Stimulated activated CD8-positive, alpha-beta memory T cell treated with anti-CD3 and anti-CD28 coated beads, Interleukin-12 subunit alpha, Interleukin-12 subunit beta, amount 100 ng/mL, for 1 hour (primary cell): ENCODE data around the gene EIF4G1.
"Not testable (repeated sequence)": the region's sequence is repeated elsewhere in the genome, so short reads cannot be mapped to it uniquely, and the experiment has no call there.

Experiments
- DNase-seq: peaks from one replicate; pipeline ENCODE4 v3.0.0-alpha.2; 2020; ENCODE audit warnings: low read depth

Gene EIF4G1

DNA sequence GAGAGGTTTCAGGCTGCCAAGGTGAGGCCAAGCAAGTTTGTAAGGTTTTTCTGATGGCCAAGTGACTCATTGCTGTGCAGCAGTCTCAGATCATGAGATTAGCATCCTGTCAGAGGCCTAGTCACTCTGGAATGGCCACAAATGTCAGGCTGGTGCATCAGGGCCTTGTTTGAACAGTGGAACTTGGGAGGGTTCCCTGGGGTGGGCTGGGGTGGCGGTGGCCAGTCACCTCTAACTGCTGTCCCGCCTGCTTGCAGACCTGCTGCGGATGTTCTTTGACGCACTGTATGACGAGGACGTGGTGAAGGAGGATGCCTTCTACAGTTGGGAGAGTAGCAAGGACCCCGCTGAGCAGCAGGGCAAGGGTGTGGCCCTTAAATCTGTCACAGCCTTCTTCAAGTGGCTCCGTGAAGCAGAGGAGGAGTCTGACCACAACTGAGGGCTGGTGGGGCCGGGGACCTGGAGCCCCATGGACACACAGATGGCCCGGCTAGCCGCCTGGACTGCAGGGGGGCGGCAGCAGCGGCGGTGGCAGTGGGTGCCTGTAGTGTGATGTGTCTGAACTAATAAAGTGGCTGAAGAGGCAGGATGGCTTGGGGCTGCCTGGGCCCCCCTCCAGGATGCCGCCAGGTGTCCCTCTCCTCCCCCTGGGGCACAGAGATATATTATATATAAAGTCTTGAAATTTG is 20.2 kb downstream of the EIF4G1 start:
- DNase-seq: peak; percentile 27

DNA sequence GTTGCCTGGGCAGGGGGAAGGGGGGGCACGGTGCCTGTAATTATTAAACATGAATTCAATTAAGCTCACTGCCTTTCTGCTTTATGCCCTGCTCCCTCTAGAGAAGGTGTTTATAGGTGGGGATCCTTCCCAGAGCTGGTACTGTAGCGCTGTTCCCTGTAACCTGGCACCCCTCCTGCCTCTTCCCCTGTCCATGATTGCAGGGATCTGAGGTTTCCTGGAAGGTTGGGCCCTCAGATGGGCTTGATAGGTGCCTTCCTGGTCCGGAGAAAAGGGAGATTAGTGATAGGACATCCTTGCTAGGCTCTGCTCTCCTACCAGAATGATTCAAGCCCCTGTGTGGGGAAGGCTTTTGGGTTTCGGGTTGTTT is 20.9 kb downstream of the EIF4G1 start:
- no peak for DNase-seq

DNA sequence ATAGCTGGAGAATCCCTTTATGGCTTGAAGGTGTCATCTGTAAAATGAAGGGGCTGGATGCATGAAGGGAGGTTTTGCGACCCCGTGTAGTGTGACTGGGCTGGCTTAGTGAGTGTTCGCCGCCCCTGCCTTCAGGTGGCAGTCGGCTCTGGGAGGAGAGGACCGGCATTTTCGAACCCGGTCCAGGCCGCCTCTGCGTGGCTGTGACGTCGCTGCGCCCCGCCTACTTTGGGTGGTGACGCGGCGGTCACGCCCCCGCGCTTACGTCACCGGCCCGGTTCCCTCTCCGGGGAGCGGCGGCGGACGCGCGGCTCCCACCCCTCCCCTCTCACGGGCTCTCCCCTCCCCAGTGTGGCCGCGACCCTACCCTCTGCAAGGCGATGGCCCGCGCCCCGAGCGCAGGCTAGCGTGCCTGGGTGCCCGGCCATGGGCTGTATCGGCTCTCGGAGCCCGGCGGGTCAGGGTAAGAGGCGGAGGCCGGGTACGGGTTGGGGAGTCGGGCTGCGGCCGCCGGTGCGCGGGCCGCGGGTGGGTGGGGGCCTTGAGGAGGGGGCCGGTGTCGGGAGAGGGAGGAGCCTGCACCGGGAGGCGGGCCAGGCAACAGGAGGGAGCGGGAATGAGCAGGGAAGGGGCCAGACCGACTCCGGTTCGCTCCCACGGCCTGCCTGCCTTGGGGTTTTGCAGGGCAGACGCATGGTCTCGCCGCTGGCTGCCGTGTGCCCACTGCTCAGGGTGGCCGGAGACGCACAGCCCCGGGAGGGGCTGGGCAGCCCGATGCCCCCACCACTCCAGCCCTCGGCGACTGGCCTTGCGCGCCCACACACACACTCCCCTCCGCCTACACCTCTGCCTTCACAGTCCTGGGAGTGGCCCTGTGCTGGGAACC is 21.5 kb downstream of the EIF4G1 start:
- DNase-seq: peak; percentile 77

DNA sequence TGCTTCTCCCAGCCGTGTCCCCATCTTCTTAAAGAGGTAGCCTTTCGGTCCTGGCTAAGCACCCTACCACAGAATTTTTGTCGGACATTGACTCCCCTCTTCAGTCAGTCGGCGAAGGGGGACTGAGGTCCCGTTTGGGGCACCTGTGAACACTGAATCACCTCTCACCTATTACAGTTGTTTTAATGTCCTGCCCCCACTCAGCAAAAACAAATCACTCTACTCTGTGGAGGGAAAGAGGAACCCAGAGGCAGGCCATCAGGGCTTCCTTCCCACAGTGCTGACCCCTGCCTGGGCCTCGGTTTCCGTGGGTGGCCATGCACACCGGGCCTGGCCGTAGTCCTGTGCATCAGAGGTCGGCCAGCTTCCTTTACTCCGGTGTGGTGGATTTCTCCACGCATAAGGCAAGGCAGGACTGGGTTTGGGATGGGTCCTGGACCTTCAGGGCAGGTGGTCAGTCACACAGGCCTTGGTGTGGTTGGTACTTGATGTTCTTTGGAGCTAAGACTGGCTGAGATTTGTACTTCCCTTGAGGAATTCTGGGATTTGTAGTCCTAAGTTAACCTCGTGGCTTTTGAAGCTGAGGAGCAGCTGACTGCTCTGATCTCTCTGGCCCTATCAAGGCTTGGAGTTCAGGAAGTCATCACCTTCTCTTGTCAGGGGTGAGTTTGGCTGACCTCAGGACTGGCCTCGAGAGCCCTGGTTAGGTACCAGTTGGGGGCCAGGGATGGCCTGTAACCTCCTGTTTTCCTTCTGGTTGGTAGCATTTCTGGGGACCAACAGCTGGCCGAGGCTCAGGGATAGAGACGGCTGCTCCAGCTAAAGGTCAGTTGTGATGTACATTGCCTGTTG is 22.4 kb downstream of the EIF4G1 start:
- no peak for DNase-seq

DNA sequence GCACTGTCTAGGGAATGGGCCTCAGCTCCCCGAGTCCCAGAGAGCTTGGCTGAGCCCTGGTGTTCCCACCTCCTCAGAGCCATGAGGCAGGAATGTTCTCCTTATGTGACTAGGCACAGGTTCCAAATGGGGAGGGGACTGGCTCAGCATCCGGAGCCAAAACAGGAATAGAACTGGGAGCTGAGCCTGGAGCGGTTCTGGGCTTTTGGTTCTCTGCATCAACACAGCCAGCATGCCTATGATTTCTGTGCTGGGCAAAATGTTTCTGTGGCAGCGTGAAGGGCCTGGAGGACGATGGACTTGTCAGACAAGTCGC is 23.0 kb downstream of the EIF4G1 start, which contains the start of gene FAM131A:
Gene FAM131A, plus strand, starts transcription at position 202 of the 316 bp plus-strand sequence. Its CDS starts 31 bp downstream, at position 233.
- no peak for DNase-seq

DNA sequence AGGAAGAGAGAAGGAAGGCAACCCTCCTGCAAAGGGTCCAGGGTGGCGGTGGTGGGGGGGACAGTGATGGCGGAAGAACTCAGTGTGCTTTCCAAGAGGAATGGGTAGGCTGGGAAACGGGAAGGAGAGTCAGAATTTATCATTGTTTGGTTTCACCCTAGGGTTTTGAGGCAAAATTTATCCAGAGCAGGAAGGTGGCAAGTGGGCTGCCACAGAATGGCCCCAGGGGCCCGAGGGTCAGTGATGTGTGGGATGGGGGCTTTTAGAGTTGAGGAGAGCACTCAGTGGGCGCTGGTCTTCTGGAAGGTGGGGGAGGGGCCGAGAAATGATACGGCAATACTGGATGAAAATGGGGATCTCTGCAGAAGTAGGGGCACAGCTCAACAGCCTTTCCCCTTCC is 23.6 kb downstream of the EIF4G1 start:
- no peak for DNase-seq

DNA sequence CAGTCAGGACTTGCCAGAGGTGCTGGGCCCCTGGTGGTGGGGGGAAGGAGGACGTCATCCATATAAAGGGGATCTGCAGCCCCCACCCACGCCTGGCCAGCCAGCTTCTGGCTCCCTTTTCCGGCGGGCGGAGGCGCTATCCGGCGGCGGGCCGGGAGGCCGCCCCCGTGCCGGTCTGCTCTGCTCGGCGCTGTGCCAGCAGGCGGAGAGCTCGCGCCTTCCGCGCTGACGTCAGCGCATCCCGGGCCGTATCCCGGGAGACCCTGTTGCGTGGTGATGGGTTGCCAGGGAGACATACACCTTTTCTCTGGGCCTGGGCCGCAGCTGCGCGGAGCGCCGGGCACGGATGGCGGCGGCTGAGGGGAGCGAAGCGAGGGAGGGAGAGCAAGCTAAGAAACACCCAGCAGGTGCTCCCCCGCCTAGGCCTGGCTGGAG is 24.1 kb downstream of the EIF4G1 start:
- no peak for DNase-seq

DNA sequence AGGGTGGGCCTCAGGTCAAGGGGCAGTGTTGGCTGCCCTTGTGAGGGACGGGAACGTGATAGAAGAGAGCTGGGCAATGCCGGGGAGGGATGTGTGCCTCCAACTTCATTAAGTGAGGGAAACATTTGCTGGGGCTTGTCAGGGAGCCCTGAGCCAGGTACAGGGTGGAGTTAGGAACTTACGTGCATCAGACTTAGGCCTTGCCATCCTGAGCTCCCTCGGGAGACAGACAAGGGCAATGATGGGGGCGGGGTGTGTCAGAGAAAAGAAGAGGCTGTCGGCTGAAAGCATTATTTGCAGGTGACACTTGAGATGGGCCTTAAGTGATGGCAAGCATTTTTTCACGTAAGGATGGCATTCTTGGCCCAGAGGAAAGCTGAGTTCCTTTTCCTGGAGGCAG is 24.6 kb downstream of the EIF4G1 start:
- DNase-seq: no peak

DNA sequence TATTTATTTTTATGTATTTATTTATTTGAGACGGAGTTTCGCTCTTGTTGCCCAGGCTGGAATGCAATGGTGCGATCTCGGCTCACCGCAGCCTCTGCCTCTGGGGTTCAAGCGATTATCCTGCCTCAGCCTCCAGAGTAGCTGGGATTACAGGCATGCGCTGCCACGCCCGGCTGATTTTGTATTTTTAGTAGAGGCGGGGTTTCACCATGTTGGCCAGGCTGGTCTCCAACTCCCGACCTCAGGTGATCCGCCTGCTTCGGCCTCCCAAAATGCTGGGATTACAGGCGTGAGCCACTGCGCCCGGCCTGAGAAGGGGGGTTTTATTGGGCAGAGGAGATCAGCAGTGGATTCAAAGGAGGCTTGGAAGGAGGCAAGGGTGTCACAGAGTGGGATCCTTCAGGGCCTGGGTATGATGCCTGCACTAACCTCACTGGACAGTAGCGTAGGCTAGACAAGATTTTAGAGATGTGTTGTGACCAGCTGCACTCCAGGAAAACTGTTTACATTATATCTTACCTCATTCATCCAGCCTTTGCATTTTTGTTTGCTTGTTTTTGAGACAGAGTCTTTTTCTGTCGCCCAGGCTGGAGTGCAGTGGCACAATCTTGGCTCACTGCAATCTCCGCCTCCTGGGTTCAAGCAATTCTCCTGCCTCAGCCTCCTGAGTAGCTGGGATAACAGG is 25.2 kb downstream of the EIF4G1 start:
- DNase-seq: not testable (repeated sequence)

DNA sequence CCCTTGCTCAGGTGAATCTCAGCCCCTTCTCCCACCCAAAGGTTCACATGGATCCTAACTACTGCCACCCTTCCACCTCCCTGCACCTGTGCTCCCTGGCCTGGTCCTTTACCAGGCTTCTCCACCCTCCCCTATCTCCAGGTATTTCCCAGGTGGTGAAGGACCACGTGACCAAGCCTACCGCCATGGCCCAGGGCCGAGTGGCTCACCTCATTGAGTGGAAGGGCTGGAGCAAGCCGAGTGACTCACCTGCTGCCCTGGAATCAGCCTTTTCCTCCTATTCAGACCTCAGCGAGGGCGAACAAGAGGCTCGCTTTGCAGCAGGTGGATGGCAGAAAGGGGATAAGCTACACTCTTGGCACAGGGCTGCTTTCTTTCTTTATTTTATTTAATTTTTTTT is 27.5 kb downstream of the EIF4G1 start:
- DNase-seq: no peak

DNA sequence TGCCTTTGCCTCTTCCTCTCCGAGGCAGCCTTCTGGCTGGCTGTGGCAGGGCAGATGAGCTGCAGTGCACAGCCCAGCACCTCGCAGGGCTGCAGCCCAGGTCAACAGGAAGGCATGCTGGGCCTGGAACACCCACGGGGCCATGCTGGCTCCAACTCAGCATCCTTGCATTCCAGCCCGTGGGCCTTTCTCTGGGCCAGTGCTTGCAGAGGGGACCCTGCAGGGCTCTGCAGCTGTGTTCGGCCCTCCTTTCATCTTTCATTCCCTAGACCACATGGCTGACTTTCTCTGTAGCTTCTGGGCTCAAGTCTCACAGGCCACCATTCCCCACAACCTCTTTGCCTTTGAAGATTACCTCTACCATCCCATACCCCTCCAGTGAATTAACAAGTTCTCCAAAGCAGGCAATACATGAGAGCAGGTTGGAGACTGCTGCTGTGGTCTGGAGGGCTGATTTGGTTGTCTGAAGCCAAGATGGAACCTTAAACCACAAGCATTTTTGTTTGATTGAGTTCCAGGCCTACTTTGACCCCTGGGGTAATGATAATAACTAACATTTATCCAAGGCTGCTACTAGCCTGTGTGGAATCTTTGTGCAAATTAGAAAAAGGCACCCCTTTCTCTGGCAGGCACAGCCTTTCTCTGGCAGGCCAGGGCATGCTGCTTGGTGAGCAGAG is 28.9 kb downstream of the EIF4G1 start:
- no peak for DNase-seq

DNA sequence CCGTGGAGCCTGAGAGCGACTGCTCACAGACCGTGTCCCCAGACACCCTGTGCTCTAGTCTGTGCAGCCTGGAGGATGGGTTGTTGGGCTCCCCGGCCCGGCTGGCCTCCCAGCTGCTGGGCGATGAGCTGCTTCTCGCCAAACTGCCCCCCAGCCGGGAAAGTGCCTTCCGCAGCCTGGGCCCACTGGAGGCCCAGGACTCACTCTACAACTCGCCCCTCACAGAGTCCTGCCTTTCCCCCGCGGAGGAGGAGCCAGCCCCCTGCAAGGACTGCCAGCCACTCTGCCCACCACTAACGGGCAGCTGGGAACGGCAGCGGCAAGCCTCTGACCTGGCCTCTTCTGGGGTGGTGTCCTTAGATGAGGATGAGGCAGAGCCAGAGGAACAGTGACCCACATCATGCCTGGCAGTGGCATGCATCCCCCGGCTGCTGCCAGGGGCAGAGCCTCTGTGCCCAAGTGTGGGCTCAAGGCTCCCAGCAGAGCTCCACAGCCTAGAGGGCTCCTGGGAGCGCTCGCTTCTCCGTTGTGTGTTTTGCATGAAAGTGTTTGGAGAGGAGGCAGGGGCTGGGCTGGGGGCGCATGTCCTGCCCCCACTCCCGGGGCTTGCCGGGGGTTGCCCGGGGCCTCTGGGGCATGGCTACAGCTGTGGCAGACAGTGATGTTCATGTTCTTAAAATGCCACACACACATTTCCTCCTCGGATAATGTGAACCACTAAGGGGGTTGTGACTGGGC is 30.3 kb downstream of the EIF4G1 start:
- no peak for DNase-seq

DNA sequence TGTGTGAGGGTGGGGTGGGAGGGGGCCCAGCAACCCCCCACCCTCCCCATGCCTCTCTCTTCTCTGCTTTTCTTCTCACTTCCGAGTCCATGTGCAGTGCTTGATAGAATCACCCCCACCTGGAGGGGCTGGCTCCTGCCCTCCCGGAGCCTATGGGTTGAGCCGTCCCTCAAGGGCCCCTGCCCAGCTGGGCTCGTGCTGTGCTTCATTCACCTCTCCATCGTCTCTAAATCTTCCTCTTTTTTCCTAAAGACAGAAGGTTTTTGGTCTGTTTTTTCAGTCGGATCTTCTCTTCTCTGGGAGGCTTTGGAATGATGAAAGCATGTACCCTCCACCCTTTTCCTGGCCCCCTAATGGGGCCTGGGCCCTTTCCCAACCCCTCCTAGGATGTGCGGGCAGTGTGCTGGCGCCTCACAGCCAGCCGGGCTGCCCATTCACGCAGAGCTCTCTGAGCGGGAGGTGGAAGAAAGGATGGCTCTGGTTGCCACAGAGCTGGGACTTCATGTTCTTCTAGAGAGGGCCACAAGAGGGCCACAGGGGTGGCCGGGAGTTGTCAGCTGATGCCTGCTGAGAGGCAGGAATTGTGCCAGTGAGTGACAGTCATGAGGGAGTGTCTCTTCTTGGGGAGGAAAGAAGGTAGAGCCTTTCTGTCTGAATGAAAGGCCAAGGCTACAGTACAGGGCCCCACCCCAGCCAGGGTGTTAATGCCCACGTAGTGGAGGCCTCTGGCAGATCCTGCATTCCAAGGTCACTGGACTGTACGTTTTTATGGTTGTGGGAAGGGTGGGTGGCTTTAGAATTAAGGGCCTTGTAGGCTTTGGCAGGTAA is 31.1 kb downstream of the EIF4G1 start:
- no peak for DNase-seq

DNA sequence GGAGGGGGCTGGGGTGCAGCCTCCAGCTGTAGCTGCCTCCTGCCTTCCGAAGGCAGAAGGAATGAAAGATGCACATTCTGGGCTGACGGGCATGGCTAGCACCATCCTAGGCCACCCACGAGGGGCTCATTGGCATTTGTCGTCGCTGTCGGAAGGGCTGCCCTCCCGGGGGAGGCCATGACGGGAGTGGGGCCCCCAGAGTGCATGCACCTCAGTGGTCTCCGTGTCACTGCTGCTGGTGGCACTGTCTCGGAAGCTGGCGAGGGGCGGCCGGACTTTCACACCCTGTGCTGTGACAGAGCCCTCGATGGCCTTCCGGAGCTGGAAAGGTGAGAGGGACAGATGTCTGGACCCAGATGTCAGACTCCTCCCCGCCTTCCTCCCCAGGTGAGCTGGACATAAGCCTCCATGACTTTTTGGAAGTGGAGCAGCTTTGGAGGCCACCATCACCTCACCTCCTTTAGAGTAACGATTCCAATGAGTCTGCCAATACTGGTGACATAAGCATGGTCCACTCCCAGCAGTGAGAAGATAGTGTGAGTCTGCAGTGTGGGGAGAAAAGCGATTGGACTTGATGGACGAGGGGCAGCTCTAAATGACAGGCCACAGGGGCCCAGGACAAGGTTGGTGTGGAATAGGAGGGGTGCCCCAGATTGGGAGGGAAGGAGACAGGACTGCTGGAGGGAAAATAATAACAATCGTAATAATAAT is 32.2 kb downstream of the EIF4G1 start:
- DNase-seq: no peak

DNA sequence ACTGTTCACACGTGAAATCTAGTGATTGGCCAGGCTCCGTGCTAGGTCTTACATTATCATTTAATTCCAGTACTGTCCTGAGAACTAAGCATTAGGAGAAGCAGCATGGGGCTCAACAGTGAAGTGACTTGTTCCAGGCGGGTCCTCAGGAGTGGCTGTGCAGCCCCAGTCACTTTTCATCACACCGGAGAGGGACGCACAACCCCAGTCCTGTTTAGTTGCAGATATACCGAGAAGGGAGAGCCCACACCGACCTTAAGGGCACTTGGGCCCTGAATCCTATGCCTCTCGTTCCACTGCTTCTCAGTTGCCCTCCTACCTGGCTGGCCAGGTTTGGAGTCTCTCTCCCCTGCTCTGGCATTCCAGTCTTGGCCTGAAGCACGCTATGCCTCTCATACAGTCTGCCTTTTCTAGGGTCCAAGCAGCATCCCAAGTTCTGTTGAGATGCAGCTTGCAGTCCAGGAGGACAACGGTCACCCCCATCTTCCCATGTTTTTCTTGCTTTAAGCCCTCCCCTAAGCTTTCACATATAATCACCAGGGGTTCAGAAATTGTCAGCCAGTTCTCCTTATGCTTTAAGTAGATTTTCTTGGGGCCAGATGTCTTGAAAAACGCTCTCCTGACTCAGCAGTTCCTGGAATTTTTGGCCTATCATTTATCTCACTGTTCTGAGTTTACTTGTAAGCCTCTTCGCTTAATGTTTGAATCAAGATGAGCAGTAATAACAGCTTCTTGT is 33.1 kb downstream of the EIF4G1 start:
- DNase-seq: no peak

DNA sequence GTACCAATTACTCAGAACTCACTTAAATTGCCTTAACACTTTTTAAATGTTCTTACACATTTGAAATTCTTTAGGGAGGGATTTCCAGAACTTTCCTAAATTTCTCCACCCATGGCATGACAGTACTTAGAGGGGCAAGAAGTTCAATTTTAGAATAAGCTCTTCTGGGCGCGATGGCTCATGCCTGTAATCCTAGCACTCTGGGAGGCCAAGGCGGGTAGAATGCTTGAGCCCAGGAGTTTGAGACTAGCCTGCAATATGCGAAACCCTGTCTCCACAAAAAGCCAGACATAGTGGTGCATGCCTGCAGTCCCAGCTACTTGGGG is 33.6 kb downstream of the EIF4G1 start:
- DNase-seq: no peak

DNA sequence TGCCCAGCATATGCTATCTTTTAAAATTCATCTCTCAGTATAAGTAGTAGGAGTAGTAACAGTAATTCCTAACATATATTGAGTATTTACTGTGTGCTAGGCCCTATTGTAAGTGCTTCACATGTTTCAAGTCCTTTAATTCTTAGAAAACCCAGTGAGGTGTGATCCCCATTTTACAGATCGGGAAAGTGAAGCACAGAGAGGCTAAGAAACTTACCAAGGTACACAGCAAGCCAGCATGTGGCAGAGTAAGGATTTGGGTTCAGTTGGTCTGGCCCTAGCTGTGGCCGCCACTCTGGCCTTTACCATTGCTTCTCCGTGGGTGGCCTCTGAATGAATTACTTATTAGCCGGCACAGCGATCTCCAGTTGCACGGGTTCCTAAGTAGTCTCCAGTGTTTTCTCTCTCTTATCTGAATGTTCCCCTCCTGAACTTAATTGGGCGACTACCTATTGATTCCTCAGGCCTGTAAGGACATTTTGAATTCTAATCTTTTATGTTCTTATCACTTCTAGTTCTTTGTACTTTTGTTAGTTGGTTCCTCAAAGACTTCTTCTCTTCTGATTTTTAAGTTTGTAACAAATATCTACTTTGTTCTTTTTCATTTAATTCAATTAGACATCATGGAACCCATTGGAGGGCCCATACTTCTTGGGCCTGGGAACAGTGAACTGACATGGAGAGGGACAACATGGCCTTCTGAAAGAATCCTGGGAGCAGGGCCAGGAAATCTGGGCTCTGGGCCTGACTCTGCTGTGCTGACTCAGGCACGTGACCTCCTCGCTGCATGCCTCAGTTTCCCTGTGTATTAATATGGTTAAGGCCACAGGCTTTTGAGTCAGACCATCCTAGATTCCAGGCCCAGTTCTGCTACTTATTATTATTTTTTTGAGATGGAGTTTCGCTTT is 35.4 kb downstream of the EIF4G1 start:
- no peak for DNase-seq

DNA sequence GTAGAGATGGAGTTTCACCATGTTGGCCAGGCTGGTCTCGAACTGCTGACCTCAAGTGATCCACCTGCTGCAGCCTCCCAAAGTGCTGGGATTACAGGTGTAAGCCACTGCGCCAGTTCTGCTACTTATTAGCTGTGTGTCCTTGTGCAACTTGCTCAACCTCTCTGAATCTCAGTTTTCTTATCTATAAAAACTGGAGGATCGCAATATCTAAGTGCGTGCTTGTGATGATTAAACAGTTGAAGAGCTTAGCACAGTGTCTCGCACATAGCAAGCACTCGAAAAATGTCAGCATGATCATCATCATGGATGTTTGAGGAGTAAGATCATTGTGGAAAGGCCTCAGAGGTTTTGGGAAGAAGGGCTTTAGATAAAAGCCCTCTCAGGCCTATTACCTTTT is 36.2 kb downstream of the EIF4G1 start:
- no peak for DNase-seq
